ENCODE data around the gene TTC28. TPM values are rescaled to one million over a fixed set of nuclear protein-coding genes. Genes with fewer than 3 reads are reported as not detected.

Gene TTC28
- total and polyA plus RNA-seq, 7 donors: 0.23 to 102 (median 46.1) TPM

DNA sequence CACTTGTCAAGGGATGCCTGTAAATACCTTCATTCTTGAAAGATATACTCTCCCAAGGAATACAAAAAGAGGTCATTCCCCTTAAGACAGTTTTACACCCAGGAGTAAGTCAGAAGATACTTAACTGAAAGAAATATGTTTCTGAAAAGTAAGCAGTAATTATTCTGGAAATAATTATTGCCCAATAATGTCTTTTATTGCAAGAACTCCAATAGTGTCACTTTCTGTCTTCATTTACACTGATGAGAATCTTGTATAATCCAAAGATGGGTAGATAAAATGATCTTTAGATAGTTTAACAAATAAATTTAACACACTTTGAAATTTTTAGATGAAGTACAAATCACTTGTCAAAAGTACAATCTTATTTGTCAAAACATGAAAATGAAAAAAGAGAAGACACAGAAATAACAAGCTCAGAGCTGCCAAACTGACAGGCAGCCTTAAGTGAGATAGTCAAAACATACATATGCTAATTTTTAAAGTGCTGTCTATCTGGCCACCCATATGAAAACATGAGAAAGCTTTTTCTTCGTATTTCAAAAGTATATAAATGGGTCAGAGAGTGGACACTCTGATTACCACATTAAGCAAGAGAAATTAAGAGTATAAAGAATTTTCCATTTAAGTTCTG is 225.1 kb downstream of the TTC28 start:
- no peaks in the 10 kb centered on the region for H3K27me3 ChIP-seq
- 67 to 68% methylated on average over 1 of the region's 1 CpG for WGBS, 2 donors
- H3K36me3 ChIP-seq: no peaks in the 10 kb centered on the region
- DNase-seq: no peak
- H3K4me1 ChIP-seq: no peaks in the 10 kb centered on the region
- TF ChIP-seq EP300 (IDR thresholded peaks at IDR 0.05) (no peak), POLR2A (IDR thresholded peaks at IDR 0.05) (no peak), POLR2AphosphoS5 (IDR thresholded peaks at IDR 0.05) (no peak)
- TF ChIP-seq, protein P1, sequence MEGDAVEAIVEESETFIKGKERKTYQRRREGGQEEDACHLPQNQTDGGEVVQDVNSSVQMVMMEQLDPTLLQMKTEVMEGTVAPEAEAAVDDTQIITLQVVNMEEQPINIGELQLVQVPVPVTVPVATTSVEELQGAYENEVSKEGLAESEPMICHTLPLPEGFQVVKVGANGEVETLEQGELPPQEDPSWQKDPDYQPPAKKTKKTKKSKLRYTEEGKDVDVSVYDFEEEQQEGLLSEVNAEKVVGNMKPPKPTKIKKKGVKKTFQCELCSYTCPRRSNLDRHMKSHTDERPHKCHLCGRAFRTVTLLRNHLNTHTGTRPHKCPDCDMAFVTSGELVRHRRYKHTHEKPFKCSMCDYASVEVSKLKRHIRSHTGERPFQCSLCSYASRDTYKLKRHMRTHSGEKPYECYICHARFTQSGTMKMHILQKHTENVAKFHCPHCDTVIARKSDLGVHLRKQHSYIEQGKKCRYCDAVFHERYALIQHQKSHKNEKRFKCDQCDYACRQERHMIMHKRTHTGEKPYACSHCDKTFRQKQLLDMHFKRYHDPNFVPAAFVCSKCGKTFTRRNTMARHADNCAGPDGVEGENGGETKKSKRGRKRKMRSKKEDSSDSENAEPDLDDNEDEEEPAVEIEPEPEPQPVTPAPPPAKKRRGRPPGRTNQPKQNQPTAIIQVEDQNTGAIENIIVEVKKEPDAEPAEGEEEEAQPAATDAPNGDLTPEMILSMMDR (IDR thresholded peaks at IDR 0.05): no peak
- no peak overlapping the region for H3K27ac ChIP-seq
- intact Hi-C loops (cut with DNase I): no loop called here
- no peak overlapping the region for H3K4me3 ChIP-seq
- peaks cover 0 to 2% (median 0%) of the 10 kb centered on the region in 4 donors for H3K9me3 ChIP-seq

DNA sequence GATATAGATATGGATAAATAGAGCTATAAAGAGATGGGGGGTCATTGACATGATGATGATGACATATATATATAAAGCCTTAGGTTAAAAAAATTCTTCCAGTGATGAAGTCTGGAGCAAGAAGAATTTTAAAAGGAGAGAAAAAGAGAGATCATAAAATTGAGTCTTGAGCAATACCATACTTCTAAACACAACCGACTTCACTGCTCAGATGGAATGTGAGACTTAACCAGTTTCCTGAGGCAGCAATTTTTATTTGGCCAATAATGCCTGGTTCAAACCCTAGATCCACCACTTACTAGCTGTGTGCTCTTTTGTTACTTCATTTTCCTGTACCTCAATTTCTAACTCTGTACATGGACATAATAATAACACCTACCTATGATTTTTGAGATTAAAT is 229.5 kb downstream of the TTC28 start:
- Histone ChIP-seq H3K9me3 (peaks cover 0 to 2% (median 0%) of the 10 kb centered on the region in 4 donors), H3K4me3 (no peak overlapping the region), H3K4me1 (no peaks in the 10 kb centered on the region), H3K27ac (no peak overlapping the region), H3K36me3 (no peaks in the 10 kb centered on the region), H3K27me3 (no peaks in the 10 kb centered on the region)
- no peak for DNase-seq
- WGBS, 2 donors: 65 to 67% methylated on average over 1 of the region's 1 CpG
- intact Hi-C loops (cut with DNase I): no loop called here
- no peak for TF ChIP-seq EP300 (IDR thresholded peaks at IDR 0.05)
- no peak for TF ChIP-seq POLR2A (IDR thresholded peaks at IDR 0.05)
- TF ChIP-seq, protein P1 (IDR thresholded peaks at IDR 0.05): no peak
- no peak for TF ChIP-seq POLR2AphosphoS5 (IDR thresholded peaks at IDR 0.05)

DNA sequence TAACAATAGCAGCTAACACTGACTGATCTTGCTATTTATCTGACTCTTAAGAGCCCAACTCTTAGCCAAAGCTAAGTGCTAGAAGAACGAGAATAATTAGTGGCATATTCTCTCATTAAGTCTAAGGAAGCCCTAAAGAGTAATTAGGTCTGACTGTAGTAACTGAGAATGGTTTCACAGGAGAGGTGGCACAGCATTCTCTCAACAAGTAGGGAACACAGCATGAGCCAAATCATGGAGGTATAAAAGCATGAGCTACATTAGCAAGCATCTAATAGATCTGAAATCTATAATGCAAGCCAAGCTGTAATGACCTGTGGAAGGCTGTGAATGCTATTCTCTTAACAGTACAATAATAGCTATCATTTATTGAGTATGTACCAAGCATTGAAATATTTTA is 230.6 kb downstream of the TTC28 start:
- 85 to 95% methylated on average over 1 of the region's 1 CpG for WGBS, 2 donors
- H3K27ac ChIP-seq: no peak overlapping the region
- peaks cover 0 to 2% (median 0%) of the 10 kb centered on the region in 4 donors for H3K9me3 ChIP-seq
- no peak for TF ChIP-seq EP300 (IDR thresholded peaks at IDR 0.05)
- TF ChIP-seq, protein P1 (IDR thresholded peaks at IDR 0.05): no peak
- TF ChIP-seq POLR2A (IDR thresholded peaks at IDR 0.05): no peak
- no peak for TF ChIP-seq POLR2AphosphoS5 (IDR thresholded peaks at IDR 0.05)
- no peak for DNase-seq
- H3K4me1 ChIP-seq: peaks cover 0 to 8% (median 0%) of the 10 kb centered on the region in 4 donors
- no peak overlapping the region for H3K4me3 ChIP-seq
- intact Hi-C loops (cut with DNase I): loop anchor here (10.0 kb wide), 2 partner anchors 146 to 394 kb away; no protein-coding TSS in a partner anchor
- no peaks in the 10 kb centered on the region for H3K36me3 ChIP-seq
- H3K27me3 ChIP-seq: no peaks in the 10 kb centered on the region

DNA sequence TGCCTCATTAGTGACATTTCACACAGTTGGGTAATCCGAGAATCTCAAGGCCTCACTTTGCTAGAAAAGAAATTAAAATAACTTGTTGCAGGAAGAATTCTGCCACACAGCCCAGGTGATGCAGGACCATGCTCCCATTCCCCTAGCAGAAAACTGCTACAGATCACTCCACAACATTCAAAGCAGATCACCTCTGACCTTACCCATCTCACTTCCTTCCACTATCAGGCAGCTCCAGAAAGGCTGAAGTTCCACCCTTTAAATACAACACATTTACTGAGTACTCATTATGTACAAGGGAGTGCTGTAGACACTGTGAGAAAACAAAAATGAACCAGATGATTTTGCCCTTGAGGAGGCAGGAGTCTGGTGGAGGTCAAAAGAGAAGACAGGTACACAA is 231.0 kb downstream of the TTC28 start:
- Histone ChIP-seq H3K27ac (no peak overlapping the region), H3K4me3 (no peak overlapping the region), H3K9me3 (peaks cover 0 to 2% (median 0%) of the 10 kb centered on the region in 4 donors), H3K27me3 (no peaks in the 10 kb centered on the region), H3K4me1 (peaks cover 0 to 12% (median 1%) of the 10 kb centered on the region in 4 donors), H3K36me3 (no peaks in the 10 kb centered on the region)
- intact Hi-C loops (cut with DNase I): loop anchor here (10.0 kb wide), 2 partner anchors 146 to 394 kb away; no protein-coding TSS in a partner anchor
- TF ChIP-seq POLR2AphosphoS5 (IDR thresholded peaks at IDR 0.05) (no peak), POLR2A (IDR thresholded peaks at IDR 0.05) (no peak), EP300 (IDR thresholded peaks at IDR 0.05) (no peak)
- TF ChIP-seq, protein P1 (IDR thresholded peaks at IDR 0.05): no peak
- no peak for DNase-seq
- WGBS, 2 donors: 87 to 98% methylated on average over 1 of the region's 1 CpG

Measured in sigmoid colon (tissue), 7 donors.